GOT3 (cell line): Measurements from ENCODE around the gene DCUN1D3.
"Not testable (repeated sequence)": the region's sequence is repeated elsewhere in the genome, so short reads cannot be mapped to it uniquely, and the experiment has no call there.

Experiments used
- DNase-seq: peaks from one replicate; lab custom pipeline; 2025; ENCODE audit warnings: mixed read lengths; lab: John Stamatoyannopoulos, UW

Gene DCUN1D3

DNA sequence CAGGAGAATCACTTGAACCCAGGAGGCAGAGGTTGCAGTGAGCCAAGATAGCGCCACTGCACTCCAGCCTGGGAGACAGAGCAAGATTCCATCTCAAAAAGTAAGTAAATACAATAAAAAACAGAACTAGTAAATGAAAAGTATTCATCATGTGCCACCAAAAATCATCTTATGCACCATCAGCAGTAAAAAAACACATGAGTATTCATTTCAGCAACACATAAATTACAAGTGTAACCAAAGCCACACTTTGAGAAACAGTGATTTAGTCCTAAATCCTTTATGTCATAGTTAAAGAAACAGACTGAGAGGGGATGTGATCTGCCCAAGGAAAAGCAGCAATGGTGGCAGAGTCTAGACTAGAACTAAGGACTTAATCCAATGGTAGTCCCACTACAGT lies 13.0 kb downstream of the DCUN1D3 start:
- no peak for DNase-seq

GRCh38 chr16:20886320-20886719 lies 13.8 kb downstream of the DCUN1D3 start:
- no peak for DNase-seq

GRCh38 chr16:20884240-20884556 lies 16.0 kb downstream of the DCUN1D3 start:
- DNase-seq: no peak

DNA sequence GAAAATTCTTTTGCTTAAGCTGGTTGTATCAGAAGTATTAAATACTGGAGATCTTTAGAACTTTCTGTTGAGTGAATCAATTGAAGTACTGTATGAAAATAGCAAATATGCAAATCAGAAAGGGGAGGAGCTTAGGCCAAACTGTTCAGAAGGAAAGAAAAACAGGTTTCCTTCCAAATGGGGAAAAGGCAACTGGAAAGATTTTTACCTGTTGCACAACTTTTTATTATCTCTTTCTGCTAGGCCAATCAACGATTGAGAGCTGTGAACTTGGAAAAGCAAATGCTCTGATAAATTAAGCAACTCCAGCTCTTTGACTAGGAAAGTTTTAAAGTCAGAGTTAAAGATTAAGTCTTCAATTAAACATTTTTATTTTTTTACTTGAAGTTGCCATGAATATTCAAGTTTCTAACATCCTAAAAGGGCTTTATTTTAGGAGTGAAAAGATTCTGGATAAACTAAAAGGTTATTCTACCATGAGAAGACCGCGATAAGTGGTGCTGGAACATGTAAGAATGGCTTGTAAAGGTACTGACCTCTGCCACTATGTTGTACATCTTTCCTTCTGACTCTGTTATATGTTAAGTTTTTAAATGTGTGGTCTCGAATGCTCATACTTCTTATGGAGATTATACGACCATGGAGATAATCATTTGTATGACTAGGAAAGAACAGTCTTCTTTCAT lies 16.5 kb downstream of the DCUN1D3 start:
- no peak for DNase-seq

DNA sequence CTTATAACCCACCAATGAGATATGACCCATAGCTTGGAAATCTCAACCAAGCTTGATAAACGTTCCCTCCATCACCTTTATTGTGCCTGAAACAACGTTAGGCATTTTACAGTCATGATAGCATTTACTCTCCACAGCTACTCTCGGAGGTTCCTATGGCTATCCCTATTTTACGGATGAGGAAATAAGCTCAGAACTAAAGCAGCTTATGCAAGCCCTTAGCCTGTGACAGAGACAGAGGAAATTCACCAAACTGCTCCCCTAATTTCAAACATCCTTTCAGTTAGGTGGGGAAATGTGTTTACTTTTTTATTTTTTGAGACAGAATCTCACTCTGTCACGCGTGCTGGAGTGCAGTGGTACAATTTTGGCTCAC lies 18.7 kb downstream of the DCUN1D3 start:
- DNase-seq: no peak

DNA sequence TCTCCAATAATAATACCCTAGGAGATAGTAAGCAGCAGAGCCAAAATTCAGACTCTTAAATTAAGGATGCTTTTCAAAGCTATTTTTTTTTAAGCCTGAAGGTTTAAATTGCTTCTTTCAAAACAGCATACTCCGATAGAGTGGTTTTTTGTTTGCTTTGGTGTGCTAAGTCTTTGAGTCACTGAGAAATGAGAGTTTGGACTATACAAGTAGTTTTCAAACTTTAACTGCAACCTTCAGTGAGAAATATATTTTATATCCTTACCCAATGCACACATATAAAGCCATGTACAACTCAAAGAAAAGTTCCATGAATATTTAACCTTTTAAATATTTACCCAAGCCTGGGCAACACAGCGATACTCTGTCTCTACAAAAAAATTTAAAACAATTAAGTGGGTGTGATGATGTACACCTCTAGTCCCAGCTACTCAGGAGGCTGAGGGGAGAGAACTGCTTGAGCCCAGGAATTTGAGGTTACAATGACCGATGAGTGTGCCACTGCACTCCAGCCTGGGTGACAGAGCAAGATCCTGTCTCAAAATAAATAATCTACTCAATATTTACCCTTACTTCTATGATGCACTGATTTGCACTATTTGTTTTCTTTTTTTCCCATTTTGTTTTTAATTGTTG lies 19.2 kb downstream of the DCUN1D3 start:
- DNase-seq: no peak

DNA sequence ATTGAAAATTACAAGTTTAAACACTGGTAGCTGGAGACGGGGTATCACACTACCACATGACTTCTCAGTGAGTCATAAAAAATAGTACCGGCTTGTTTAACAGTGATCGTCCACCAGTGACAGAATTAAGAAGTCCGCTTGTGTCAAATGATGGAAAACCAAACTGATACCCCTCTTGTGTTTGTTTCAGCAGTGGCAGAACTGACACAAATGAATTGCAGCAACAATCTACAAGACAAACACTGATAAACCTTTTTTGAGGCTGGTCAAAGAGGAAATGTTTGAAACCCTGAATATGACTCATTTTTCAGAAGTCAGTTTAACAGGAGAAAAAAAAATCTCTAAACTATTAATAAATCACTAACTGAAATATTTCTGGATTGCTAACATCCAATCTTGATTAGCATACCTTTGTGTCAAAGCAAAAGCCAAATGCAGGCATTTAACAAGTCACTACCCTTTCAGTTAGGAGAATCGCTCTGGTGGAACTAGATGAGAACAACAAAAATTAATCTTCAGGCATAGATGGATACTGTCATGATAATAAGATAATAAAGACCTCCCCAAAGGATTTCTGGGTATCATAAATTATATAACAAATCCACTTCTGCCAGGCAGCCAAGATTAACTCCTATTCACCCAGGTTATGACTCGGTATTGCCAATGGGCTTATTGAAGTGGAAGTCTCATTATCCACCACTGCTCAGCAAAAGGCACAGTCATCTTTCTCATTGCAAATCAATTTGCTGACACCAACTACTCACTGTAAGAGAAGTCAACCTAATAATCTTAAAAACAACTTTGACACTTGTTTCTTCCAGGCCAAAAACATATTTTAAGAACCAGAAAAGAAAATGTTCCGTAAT lies 20.8 kb downstream of the DCUN1D3 start:
- no peak for DNase-seq

- no peak for DNase-seq
Observed at GRCh38 chr16:20878682-20879147, 21.4 kb downstream of the DCUN1D3 start.

GRCh38 chr16:20875355-20875650 lies 24.9 kb downstream of the DCUN1D3 start:
- no peak for DNase-seq

DNA sequence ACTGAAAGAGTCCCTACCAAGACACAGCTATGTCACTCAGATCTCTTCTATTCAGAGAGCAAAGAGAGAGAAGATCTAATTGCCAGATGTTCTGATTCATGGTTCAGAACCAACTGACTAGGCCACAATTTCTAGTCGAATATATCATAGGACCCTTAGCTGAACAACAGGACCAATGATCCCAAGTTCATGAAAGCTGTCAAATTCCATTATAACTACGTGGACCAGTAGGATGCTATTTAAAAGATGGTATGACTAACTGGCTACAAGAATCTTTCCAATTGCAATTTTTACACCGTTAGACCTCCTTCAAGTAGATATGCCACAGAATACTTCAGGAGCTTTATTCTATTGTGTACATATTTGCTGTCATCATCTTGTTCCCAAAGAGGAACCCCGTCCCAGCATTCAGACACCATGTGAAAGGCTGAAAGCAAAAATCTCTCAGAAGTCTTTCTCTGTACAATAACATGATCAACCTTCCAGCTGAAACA lies 26.0 kb downstream of the DCUN1D3 start:
- no peak for DNase-seq

DNA sequence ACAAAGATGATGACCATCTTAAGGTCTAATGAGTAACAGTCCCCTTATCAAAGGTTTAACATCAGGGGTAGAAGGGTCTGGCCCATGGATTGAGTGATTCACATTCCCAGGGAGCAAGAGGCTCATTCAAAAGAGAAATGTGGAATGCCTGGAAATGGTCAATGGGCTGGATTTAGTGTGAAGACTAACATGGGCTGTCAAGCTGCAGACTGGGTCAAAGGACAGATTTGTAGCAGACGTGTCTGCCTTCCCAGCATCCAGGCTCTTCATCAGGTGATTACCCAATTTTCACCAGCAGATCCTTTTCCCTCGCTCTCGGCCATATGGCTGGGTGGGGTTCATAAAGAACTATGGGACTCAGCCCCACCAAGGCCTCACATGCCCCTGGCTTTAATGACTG lies 26.8 kb downstream of the DCUN1D3 start:
- DNase-seq: no peak

DNA sequence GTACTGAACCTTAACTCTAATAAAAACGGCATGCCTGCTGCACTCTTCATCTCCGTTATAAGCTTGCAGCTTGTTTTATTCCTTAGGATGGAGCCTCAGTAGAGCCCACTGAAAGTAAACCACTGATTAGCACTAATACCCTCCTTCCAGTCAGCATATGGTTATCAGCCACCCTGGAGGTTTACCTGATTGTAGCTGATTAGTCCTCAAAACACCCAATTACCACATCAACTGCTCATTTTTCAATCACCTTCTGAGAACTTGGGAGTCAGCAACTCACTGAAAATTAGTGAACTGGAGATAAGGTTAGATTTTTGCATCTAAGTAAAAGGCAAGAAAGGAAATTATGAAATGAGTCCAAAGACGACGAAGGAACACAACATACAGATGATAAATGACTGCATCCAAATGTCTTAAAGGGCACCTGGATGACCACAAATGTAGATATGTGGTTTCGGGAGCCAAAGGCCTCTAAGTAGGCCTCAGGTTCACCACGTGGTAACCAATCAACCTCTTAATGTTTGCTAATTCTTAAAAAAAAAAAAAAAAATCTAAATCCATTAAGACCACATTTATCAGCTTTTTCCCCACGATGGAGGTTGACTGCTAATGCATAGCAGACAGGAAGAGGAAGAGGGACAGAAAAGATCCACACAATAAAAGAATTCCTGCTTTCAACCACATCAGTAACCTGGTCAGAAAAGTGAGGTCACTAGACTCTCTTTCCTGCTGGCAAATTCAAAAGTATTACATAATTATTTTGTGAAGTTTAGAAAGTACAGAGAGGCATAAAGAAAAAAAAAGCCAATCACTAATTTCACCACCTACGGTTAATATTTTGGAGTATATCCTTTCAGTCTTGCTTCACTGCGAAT lies 28.0 kb downstream of the DCUN1D3 start:
- DNase-seq: no peak

DNA sequence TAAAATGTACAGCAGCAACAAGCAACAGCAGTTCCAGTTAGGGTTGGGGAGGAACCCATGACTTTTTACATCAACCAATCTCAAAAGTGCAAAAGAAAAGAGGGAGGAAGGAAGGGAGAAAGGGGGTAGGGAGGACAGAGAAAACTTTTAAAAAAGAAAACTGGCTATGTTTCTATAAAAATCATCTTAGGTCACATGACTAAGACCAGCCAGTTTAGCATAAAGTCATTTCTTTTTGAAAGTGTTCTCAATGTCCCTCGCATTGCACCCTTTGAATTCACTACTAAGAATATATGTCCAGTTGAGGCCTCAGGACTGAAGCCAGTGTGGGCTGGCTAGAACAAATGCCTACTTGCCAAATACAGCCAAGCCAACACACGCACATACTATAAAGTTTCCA lies 28.9 kb downstream of the DCUN1D3 start:
- DNase-seq: no peak

GRCh38 chr16:20870122-20870820 lies 29.9 kb downstream of the DCUN1D3 start:
- no peak for DNase-seq

GRCh38 chr16:20868890-20869289 lies 31.3 kb downstream of the DCUN1D3 start:
- no peak for DNase-seq

GRCh38 chr16:20867585-20867984 lies 32.6 kb downstream of the DCUN1D3 start:
- DNase-seq: no peak

DNA sequence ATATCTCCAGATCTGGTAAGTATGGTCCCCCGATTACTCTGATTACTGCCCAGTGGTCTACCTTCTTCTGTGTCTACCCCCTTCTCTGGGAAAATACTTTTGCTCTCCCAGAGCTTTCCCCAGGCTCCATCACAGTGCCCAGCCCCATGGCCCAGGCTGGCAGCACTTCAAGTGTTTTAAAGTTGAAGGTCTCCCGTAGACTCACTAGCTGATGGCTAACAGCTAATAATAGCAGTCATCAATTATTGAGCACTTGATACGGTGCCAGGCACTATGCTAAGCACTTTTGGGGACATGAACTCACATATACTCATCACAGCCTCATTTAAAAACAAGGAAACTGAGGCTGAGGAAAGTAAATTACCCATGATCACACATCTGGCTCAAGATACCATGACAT lies 33.4 kb downstream of the DCUN1D3 start:
- DNase-seq: no peak

GRCh38 chr16:20866145-20866772 lies 33.9 kb downstream of the DCUN1D3 start:
- DNase-seq: no peak

GRCh38 chr16:20865420-20866131 lies 34.6 kb downstream of the DCUN1D3 start:
- no peak for DNase-seq

DNA sequence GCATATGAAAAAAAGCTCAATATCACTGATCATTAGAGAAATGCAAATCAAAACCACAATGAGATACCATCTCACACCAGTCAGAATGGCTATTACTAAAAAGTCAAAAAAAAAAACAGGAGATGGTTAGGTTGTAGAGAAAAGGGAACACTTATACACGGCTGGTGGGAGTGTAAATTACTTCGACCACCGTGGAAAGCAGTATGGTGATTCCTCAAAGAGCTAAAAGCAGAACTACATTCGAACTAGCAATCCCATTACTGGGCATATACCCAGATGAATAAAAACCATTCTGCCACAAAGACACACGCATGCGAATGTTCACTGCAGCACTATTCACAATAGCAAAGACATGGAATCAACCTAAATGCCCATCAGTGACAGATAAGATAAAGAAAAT lies 35.8 kb downstream of the DCUN1D3 start:
- DNase-seq: not testable (repeated sequence)
